HG03196 (cell line): ENCODE measurements around the gene CKM.
"Not testable (repeated sequence)": the region's sequence is repeated elsewhere in the genome, so short reads cannot be mapped to it uniquely, and the experiment has no call there.

Experiments
- ATAC-seq: cut with Tn5 transposase; IDR thresholded peaks from one replicate; pipeline ENCODE4 v1.9.1; 2021; ENCODE audit not compliant: unreplicated experiment

CKM gene

DNA sequence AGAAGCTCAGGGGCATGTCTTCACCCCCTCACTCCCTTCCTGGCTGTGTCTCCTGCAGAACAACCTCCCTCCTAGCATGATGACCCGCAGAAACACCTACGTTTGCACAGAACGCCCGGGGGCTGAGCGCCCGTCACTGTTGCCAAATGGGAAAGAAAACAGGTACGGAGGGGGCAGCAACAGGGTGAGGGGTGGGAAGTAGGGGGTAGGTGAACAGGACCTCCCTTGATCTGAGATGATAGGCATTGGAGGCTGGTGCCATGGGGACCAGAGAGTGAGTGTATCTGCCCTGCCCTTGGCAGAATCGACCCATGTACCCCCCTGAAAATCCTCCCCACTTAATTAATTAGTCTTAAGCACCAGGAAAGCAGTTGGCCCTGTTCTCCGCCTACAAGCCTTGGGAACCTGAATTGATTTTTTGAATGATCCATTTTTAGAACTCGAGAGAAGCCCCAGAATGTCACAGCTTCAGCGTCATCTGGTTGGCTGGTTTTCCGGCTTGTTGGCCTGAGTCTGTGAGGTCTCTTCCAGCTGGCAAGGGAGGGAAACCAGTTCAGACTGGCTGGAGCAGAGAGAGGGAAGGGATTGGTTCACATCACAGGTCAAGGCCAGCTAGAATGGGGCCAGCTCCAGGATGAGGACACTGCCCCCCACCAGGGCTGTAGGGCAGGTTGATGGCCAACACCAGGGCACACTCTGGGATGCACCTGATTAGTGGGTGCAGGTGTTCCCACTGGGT lies 28.2 kb downstream of the CKM start:
- ATAC-seq: no peak

DNA sequence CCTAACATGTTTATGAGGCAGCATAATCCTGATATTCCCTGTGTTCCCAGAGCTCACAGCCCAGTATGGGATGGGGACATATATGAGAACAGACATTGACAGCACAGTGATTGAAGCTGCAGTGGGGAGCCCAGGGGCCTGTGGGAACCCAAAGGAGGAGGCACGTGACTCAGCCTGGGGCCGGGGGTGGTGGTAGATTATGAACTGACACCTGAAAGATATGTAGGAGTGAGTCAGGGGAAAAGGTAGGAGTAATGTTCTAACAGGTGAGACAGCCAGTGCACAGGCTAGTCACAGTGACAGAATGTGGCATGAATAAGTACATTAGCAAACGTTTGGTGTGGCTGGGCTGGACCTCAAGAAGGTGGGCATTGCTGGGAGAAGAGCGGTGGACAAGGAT lies 29.0 kb downstream of the CKM start:
- ATAC-seq: no peak

DNA sequence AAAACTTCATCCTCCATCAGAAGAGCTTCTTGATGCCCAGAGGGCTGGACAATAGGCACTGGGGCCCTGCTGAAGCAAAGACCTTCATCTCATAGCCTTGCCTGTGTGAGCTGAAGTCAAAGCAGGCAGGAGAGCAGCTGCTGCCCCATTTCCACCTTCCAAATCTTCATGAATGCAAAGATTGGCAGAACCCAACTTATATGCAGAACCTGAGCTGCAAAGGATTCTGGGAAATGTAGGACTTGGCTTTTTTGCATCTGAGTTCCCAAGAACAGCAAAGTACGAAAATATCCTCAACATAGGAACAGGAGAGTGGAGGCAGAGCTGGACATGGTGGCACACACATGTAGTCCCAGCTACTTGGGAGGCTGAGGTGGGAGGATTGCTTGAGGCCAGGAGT lies 30.8 kb downstream of the CKM start:
- no peak for ATAC-seq

DNA sequence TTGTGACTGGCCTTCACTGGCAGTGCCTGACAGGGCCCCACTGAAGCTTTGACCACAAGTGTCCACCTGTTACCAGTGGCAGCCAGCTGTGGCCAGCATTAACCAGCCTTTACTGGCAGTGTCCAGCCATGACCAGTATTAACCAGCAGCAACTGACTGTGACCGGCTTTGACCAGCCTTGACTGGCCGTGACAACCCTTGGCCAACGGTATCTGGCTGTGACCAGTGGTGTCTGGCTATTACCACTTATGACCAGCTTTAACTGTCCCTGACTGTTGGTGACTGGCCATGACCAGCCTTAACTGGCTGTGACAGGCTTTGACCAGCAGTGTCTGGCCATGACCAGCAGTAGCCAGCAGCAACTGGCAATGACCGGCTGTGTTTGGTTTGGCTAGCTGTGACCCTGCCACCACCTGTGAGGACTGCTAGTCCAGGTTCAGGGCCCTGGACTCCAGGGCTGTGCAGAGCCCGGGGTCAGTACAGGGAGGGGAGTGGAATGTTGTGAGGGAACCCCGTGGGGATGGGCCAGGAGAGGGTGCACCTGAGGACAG lies 32.2 kb downstream of the CKM start:
- ATAC-seq: no peak

DNA sequence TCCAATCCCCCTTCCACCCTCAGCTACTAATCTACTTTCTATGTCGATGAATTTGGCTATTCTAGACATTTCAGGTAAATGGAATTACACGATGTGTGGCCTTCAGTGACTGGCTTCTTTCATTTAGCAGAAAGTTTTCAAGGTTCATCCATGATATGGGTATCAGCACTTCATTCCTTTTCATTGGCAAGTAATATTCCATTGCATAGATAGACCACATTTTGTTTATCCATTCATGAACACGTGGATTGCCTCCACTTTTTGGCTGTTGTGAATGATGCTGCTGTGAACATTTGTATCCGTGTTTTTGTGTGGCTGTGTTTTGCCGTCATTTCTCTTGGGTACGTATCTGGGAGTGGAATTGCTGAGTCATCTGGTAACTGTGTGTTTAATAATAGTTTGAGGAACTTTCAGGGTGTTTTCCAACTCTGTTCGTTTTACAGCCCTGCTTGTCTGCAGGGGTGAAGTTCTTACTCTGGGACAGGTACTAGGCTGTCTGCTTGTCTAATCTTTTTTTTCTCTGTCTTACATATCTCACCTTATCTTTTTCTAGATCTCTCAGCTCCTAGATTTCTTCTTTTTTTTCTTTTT lies 39.1 kb downstream of the CKM start:
- no peak for ATAC-seq

DNA sequence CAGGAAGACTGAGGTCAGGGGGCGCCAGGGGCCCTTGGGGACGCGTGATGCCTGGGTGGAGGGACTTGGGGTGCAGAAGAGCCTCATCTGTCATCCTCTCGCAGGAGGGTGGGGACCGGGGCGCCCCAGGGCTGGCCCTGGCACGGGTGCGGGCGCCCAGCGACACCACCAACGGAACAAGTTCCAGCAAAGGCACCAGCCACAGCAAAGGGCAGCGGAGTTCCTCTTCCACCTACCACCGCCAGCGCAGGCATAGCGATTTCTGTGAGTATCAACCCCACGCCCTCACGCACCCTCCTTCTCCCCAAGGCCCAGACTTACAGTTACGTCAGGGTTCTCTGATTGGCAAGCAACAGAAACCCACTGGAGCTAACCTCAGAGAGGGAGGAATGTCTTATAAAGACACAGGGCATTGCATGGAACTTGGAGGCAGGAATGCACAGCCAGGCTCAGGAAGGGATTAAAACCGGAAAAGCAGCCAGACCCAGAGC lies 42.2 kb downstream of the CKM start:
- no peak for ATAC-seq

DNA sequence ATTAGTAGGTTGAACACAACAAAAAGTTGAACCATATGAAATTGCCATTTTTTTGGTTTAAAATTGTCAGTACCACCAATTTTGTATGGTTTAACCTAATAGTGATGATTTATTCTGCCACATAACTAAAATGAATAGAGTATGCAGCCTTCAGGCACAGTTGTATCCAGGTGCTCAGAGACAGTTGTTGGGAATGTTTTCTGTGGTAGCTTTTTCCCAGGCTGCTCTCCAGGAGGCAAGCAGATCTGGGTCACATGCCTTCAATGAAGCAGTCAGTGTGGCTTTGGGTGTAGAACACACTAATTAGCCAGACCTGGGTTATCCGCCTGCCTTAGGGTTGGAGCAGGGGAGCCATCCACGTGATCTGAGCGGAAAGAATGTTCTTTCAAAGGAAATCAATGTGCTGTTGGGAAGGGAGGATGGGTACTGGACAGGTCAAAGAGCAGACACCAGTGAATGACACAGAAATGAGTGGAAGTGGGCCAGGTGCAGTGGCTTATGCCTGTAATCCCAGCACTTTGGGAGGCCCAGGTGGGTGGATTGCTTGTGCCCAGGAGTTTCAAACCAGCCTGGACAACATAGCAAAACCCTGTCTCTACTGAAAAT lies 43.0 kb downstream of the CKM start:
- ATAC-seq: no peak

DNA sequence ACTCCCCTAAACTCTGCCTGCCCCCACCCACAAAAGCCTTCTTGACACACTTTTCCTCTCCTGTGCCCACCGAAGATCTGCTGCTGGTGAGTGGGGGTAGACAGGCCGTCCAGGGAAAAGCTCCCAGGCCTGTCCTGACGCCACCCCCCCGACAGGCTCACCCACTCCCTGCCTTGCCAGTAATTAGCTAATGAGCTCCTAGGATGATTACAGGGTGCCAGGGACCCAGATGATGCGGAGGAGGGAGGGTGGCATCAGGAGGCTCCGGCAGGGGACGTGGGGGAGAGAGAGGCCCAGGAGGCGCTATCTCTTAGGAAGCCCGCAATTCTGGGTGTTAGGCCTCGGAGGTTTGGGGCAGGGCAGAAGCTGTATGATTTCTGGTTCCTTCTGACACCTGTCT lies 44.6 kb downstream of the CKM start:
- no peak for ATAC-seq

DNA sequence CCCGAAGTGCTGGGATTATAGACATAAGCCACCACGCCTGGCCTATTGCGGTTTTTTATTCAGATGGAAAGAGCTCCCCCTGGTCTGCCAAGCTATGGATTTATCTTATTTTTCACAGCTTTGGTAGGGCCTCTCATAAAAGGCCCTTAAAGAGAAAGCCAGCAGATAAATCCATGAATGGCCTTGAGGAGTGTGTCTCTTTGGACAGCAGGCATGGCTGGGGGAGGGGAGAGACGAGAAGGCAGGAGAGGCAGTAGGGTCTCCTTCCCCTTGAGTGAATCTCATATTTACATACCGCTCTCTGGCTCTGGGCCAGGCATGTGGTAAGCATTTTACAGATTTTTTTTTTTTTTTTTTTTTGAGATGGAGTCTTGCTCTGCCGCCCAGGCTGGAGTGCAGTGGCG lies 46.4 kb downstream of the CKM start:
- no peak for ATAC-seq

DNA sequence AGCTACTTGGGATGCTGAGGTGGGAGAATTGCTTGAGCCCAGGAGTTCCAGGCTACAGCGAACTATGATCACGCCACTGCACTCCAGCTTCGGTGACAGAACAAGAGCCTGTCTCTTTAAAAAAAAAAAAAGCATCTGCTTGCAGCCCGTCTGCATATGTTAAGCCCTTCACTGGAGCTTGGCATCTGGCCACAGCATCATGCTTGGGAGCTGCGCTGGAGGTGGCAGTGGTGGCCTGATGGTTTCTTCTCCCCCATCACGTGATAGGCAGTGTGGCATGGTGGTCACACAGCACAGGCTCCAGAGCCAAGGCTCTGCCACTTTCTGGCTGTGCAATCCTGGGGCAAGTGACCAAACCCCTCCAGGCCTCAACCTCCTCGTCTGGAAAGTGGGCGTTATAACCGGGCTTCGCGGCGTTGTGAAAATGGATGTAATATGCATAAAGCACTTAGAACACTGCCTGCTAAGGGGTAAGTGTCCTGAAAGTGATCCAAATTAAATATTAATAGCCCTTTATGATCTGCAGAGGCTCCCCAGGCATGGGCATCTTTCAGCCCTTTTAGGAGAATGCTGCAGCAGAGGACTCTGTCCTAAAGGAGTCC lies 47.2 kb downstream of the CKM start:
- ATAC-seq: no peak

DNA sequence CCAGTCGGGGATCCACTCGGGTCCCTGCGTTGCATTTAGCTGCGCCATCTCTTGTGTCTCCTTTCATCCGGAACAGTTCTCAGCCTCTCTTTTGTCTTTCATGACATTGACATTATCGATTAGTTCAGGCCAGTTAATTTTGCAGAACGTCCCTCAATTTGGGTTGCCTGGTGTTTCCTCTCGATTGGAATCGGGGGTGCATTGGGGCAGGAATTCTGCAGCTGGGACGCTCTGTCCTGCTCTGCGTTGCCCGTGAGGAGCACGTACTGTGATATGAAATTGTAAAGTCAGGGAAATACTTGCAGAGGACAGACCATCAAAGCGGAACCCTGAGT lies 49.2 kb downstream of the CKM start:
- no peak for ATAC-seq

DNA sequence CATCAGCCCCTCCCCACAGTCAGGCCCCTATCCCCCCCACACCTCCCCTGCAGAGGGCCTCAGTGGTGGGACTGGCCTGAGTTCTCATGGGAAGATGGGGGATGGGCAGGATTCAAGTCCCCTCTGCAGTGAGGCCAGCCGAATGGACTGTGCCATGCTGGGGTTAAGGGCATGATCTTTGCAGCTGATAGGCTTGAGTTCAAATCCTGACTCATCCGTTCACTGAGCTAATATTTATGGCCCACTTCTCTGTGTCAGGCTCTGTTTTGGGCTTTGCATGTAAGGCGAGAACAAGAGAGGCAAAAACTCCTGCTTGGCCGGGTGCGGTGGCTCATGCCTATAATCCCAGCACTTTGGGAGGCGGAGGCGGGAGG lies 51.0 kb downstream of the CKM start:
- no peak for ATAC-seq

DNA sequence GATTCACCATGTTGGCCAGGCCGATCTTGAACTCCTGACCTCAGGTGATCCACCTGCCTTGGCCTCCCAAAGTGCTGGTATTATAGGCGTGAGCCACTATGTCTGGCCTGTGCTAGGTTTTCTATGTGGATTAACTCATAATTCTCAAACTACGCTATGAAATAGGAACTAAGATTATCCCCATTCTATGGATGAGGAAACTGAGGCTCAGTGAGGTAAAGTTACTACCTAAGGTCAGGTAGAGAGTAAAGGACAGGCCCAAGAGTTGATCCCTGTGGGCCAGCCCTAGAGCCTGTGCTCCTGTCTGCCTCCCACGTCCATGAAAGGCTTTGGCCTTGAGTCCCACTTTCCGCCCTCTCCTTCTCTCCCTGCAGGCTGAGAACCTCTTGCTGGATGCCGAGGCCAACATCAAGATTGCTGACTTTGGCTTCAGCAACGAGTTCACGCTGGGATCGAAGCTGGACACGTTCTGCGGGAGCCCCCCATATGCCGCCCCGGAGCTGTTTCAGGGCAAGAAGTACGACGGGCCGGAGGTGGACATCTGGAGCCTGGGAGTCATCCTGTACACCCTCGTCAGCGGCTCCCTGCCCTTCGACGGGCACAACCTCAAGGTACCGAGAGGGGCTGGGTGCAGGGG lies 51.5 kb downstream of the CKM start:
- ATAC-seq: no peak

DNA sequence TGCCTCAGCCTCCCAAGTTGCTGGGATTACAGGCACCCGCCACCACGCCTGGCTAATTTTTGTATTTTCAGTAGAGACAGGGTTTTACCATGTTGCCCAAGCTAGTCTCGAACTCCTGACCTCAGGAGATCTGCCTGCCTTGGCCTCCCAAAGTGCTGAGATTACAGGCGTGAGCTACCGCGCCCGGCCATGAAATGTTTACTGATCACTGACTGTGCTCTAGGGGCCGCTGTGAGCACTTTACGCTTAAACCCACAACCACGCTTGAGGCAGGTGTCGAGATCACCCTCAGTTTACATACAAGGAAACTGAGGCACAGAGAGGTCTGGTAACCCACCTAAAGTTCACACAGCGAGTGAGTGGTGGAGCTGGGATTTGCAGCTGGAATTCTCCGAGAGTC lies 52.7 kb downstream of the CKM start:
- not testable (repeated sequence) for ATAC-seq

DNA sequence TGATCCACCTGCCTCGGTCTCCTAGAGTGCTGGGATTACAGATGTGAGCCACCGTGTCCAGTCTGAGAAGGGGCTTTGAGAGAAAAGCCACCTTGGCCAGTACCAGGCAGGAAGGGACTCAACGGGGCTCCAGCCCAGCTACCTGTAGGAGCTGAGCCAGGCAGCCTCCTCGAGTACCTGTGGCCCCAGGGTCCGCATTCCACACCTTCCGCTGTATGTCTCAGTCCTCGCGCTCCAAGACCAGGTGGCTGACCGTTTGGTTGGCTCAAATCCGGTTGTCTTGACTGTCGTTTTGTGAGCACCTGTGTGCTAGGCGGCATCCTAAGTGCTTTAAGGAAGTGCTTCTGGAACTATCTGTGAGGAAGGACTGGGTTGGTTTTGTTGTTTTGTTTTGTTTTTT lies 55.4 kb downstream of the CKM start:
- no peak for ATAC-seq

DNA sequence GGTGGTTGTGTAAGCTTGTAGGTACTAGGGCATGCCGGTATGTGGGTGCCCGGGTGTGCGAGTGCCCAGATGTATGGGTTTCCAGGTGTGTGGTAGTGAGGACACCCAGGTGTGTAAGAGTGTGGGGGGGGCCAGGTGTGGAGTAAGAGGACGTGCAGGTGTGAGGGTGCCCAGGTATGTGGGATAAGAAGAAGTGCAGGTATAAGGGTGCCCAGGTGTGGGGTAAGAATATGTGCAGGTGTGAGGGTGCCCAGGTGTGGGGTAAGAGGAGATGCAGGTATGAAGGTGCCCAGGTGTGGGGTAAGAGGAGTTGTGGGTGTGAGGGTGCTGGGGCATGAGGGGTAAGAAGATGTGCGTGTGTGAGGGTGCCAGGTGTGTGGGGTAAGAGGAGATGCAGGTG lies 57.3 kb downstream of the CKM start:
- no peak for ATAC-seq

DNA sequence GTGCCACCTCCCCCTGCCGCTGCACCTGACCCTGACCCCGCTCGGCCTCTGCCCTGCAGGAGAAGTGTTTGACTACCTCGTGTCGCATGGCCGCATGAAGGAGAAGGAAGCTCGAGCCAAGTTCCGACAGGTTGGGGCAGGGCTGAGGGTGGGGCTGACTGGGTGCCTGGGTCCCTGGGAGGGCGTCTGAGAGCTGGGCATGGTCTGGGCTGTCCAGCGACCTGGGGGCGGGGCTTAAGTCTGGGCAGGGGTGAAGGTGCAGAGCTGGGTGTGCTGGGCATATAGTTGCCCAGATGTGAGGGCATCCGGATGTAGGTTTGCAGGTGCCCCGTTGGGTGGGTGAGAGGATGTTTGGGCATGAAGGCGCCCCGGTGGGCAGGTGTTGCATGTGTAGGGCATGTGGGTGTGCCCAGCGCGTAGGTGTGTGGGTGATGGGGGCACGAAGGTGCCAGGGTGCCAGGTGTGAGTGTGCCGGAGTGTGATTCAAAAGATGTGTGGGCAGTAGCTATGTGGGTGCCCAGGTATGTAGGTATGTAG lies 57.8 kb downstream of the CKM start:
- no peak for ATAC-seq

DNA sequence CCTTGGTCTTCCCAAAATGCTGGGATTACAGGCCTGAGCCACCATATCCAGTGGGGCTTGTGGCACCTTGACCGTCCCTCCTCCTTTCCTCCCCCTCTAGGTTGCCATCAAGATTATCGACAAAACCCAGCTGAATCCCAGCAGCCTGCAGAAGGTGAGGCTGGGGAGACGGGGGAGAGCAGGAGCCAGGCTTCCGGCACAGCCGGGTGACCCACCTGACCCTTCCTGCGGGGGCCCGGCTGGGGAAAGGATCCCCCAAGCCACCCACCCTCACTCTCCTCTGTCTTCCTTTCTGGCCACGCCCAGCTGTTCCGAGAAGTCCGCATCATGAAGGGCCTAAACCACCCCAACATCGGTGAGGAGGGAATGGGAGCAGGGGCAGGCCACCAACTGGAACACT lies 59.7 kb downstream of the CKM start:
- ATAC-seq: no peak

DNA sequence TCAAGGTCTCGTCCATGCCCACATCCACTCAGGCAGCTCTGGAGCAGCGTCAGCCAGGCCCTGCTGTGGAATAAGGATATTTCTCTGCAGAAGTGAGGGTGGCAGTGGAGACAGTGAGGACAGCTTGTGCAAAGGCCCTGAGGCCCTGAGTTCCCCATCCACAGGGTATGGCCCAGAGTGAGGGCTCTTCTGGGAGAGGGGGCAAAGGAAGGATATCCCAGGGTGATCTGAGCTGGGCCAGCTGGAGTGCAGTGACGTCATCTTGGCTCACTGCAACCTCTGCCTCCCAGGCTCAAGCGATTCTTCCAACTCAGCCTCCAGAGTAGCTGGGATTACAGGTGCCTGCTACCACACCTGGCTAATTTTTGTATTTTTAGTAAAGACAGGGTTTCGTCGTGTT lies 60.1 kb downstream of the CKM start:
- no peak for ATAC-seq

DNA sequence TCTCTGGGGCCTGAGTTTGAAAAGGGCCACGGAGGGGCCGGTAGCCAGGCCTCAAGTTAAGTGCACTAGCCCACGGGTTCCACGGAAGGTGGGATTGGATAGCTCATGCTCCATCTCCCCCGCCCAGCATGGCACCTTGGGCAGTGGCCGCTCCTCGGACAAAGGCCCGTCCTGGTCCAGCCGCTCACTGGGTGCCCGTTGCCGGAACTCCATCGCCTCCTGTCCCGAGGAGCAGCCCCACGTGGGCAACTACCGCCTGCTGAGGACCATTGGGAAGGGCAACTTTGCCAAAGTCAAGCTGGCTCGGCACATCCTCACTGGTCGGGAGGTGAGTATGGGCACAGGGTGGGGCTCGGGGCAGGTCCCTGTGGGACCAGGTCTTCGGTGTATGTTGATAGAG lies 63.8 kb downstream of the CKM start:
- no peak for ATAC-seq

DNA sequence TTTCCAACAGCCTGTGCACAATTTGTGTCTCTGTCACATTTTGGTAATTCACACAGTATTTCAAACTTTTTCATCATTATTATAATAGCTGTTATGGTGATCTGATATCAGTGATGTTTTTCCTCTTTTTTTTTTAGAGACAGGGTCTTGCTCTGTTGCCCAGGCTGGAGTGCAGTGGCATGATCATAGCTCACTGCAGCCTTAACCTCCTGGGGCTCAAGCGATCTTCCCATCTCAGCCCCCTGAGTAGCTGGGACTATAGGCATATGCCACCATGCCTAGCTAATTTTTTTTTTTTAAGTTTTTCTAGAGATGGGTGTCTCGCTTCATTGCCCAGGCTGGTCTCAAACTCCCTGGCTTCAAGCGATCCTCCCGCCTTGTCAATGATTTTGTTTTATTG lies 65.8 kb downstream of the CKM start:
- ATAC-seq: no peak
